GM15510 (cell line): ENCODE data around the gene BCAT1.

ENCODE experiments used
- POLR2A ChIP-seq: IDR thresholded peaks from 3 replicates; pipeline ENCODE4 v1.6.1; 2011; ENCODE audit warnings: borderline replicate concordance; ENCODE audit not compliant: insufficient read length; ENCODE audit errors: extremely low read depth

BCAT1 gene

GRCh38 chr12:24896171-24896570, 52.7 kb downstream of the BCAT1 start:
- TF ChIP-seq POLR2A: no peak

- TF ChIP-seq POLR2A: no peak
These were observed 53.3 kb downstream of the BCAT1 start for GRCh38 chr12:24895612-24896011.

GRCh38 chr12:24894879-24895278, 54.0 kb downstream of the BCAT1 start:
- TF ChIP-seq POLR2A: no peak

- TF ChIP-seq POLR2A: no peak
These were observed 58.7 kb downstream of the BCAT1 start for GRCh38 chr12:24890048-24890803.

GRCh38 chr12:24889411-24889810, 59.5 kb downstream of the BCAT1 start:
- TF ChIP-seq POLR2A: no peak

GRCh38 chr12:24888813-24889212, 60.1 kb downstream of the BCAT1 start:
- TF ChIP-seq POLR2A: no peak

GRCh38 chr12:24884911-24885310, 64.0 kb downstream of the BCAT1 start:
- TF ChIP-seq POLR2A: no peak

GRCh38 chr12:24881724-24882371, 67.1 kb downstream of the BCAT1 start:
- no peak for TF ChIP-seq POLR2A

GRCh38 chr12:24881227-24881626, 67.7 kb downstream of the BCAT1 start:
- TF ChIP-seq POLR2A: no peak

- no peak for TF ChIP-seq POLR2A
These were observed 68.2 kb downstream of the BCAT1 start for GRCh38 chr12:24880732-24881131.

GRCh38 chr12:24879644-24880043, 69.3 kb downstream of the BCAT1 start:
- TF ChIP-seq POLR2A: no peak

- no peak for TF ChIP-seq POLR2A
These were observed 73.9 kb downstream of the BCAT1 start for GRCh38 chr12:24875014-24875413.

- TF ChIP-seq POLR2A: no peak
These were observed 76.7 kb downstream of the BCAT1 start for GRCh38 chr12:24872211-24872610.

- no peak for TF ChIP-seq POLR2A
These were observed 84.1 kb downstream of the BCAT1 start for GRCh38 chr12:24864796-24865125.

GRCh38 chr12:24861766-24862540, 86.9 kb downstream of the BCAT1 start:
- TF ChIP-seq POLR2A: no peak
